Breast epithelium (tissue), 4 donors: ENCODE measurements around the gene MYF5. TPM values are rescaled to one million over a fixed set of nuclear protein-coding genes. Genes with fewer than 3 reads are reported as not detected.

Experiments
- DNase-seq, 2 donors: peaks; one replicate each; pipeline ENCODE4 v3.0.0-alpha.2; 2019; ENCODE audit warnings: low spot score in 2 of 2
- H3K27ac ChIP-seq, 2 donors: fragments of 200-600 bp; sonication (generic) in 1 of 2; one replicate each; pipeline ENCODE4 v1.5.1; 2016 to 2019; ENCODE audit warnings: mild to moderate bottlenecking in 1 of 2
- H3K27me3 ChIP-seq, 2 donors: fragments of 200-600 bp; sonication (generic) in 1 of 2; one replicate each; pipeline versions ENCODE4 v1.5.1 to v1.6.0; 2017 to 2019; ENCODE audit warnings: control low read depth in 1 of 2, mild to moderate bottlenecking in 1 of 2
- H3K36me3 ChIP-seq: fragments of 200-600 bp; one replicate; pipeline ENCODE4 v1.5.1; 2019
- H3K4me1 ChIP-seq, 2 donors: fragments of 200-600 bp; sonication (generic); one replicate each; pipeline ENCODE4 v1.5.1; 2016 to 2019; ENCODE audit warnings: control low read depth in 1 of 2
- H3K4me3 ChIP-seq, 3 donors: fragments of 200-600 bp; sonication (generic); 1 replicate in 2 of 3; 2 replicates in 1 of 3; pipeline ENCODE4 v1.5.1; 2016 to 2019; ENCODE audit warnings: mild to moderate bottlenecking in 3 of 3, moderate library complexity in 2 of 3
- H3K9me3 ChIP-seq, 2 donors: fragments of 200-600 bp; sonication (generic) in 1 of 2; one replicate each; pipeline ENCODE4 v1.5.1; 2016 to 2019; ENCODE audit warnings: control low read depth in 1 of 2
- CTCF ChIP-seq, 3 donors: fragments of 450-650 bp; IDR thresholded peaks; one replicate each; pipeline ENCODE4 v1.5.1; 2016 to 2017; ENCODE audit warnings: antibody characterized with exemption in 3 of 3, mild to moderate bottlenecking in 3 of 3, moderate library complexity in 3 of 3
- POLR2A ChIP-seq: fragments of 450-650 bp; IDR thresholded peaks from one replicate; pipeline ENCODE4 v1.6.1; 2016; ENCODE audit warnings: antibody characterized with exemption, mild to moderate bottlenecking, moderate library complexity
- POLR2AphosphoS5 ChIP-seq, 3 donors: sonication (generic); formaldehyde crosslinking; IDR thresholded peaks; one replicate each; pipeline ENCODE4 v1.6.1; 2017; ENCODE audit warnings: antibody characterized with exemption in 3 of 3
- intact Hi-C: fragments of 100-400 bp; cut with DNase I; formaldehyde crosslinking; loops from one replicate; pipeline ENCODE4 v1.15.1; 2023; ENCODE audit warnings: low total_unique reads
- total RNA-seq, 3 donors: library from RNA; depleted of rRNA; stranded (reverse); fragments of >200 nt; gene quantifications; one replicate each; pipeline ENCODE4 v1.1.0, GENCODE V29; 2016

Gene MYF5
- total RNA-seq, 3 donors from 2014 or later: not detected

- intact Hi-C loops: no loop called here
- Histone ChIP-seq H3K4me1 (no peaks in the 10 kb centered on the region), H3K9me3 (no peaks in the 10 kb centered on the region), H3K27ac (no peak overlapping the region), H3K27me3 (no peaks in the 10 kb centered on the region), H3K36me3 (no peaks in the 10 kb centered on the region), H3K4me3 (no peak overlapping the region)
- TF ChIP-seq POLR2AphosphoS5 (IDR thresholded peaks at IDR 0.05): no peak
- no peak for TF ChIP-seq POLR2A
- TF ChIP-seq CTCF (IDR thresholded peaks at IDR 0.05): no peak
- no peak for DNase-seq
Observed at GRCh38 chr12:80761838-80762237, 45.1 kb downstream of the MYF5 start.

- H3K27ac ChIP-seq: no peak overlapping the region
- H3K36me3 ChIP-seq: no peaks in the 10 kb centered on the region
- no peaks in the 10 kb centered on the region for H3K27me3 ChIP-seq
- no peaks in the 10 kb centered on the region for H3K9me3 ChIP-seq
- intact Hi-C loops: loop anchor here (1.0 kb wide), 1 partner anchor 9 kb away; no protein-coding TSS in a partner anchor
- H3K4me1 ChIP-seq: no peaks in the 10 kb centered on the region
- TF ChIP-seq CTCF (IDR thresholded peaks at IDR 0.05) (peak in 2 of 3 donors; percentile 52 to 59), POLR2A (no peak), POLR2AphosphoS5 (IDR thresholded peaks at IDR 0.05) (no peak)
- no peak for DNase-seq
- H3K4me3 ChIP-seq: no peak overlapping the region
Observed at GRCh38 chr12:80763874-80764273, 47.2 kb downstream of the MYF5 start.

- no peak overlapping the region for H3K27ac ChIP-seq
- DNase-seq: no peak
- no peaks in the 10 kb centered on the region for H3K9me3 ChIP-seq
- TF ChIP-seq POLR2AphosphoS5 (IDR thresholded peaks at IDR 0.05) (no peak), POLR2A (no peak), CTCF (IDR thresholded peaks at IDR 0.05) (no peak)
- H3K4me1 ChIP-seq: no peaks in the 10 kb centered on the region
- no peaks in the 10 kb centered on the region for H3K27me3 ChIP-seq
- no peak overlapping the region for H3K4me3 ChIP-seq
- intact Hi-C loops: no loop called here
- H3K36me3 ChIP-seq: no peaks in the 10 kb centered on the region
Observed at GRCh38 chr12:80766210-80766609, 49.5 kb downstream of the MYF5 start.

GRCh38 chr12:80766897-80767296 is 50.2 kb downstream of the MYF5 start:
- Histone ChIP-seq H3K36me3 (no peaks in the 10 kb centered on the region), H3K4me3 (no peak overlapping the region), H3K4me1 (no peaks in the 10 kb centered on the region), H3K27ac (no peak overlapping the region), H3K9me3 (no peaks in the 10 kb centered on the region), H3K27me3 (no peaks in the 10 kb centered on the region)
- intact Hi-C loops: no loop called here
- TF ChIP-seq POLR2A (no peak), CTCF (IDR thresholded peaks at IDR 0.05) (no peak), POLR2AphosphoS5 (IDR thresholded peaks at IDR 0.05) (no peak)
- DNase-seq: no peak

Other genes with a start within 250 kb of the MYF5 start
- not detected for gene MYF6, start 9.3 kb upstream of the MYF5 start, total RNA-seq
- 10 to 100 TPM; 12.8 to 25.6 (median 13.1) TPM for gene LIN7A, start 221.0 kb downstream of the MYF5 start, total RNA-seq